ENCODE results near the gene GALNT15. TPM values are rescaled to one million over a fixed set of nuclear protein-coding genes. Genes with fewer than 3 reads are reported as not detected.

Gene GALNT15
- total RNA-seq, 3 donors from 2014 or later, result 5.5 to 47.0 (median 12.5) TPM

DNA sequence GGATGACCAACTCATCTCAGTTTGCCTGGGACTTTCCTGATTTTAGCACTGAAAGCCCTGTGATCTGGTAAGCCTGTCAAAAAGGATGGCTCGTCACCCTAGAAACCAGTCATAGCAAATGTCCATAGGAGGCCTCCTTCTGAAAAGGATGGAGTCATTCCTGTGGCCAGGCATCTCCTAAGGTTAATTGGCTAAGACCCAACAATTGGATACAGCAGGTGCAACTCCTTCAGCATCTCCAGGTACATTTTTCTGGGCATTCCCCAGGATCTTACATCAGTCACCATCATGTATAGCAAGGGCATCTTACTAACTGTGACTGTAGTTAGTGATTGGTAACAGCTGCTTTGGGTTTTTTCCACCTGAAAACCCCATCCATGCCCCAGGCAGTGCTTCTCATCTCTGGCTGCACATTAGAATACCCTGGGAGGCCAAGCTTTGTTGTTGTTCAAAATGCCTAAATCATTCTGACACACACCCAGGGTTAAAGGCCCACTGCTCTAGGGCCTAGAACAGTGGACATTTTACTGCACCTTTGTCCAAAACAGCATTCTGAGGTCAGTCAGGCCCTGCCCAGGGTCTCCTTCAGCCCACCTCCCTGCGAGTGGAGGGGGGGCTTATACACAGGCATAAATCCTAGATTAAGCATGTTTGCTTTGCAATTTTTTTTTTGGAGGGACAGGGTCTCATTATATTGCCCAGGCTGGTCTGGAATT, 28.3 kb upstream of the GALNT15 start:
- DNase-seq (no peak), ATAC-seq (no peak)
- Histone ChIP-seq H3K4me1 (ENCODE audit: low read depth) (no peaks in the 10 kb centered on the region), H3K4me3 (no peak overlapping the region), H3K36me3 (ENCODE audit: low read depth) (no peaks in the 10 kb centered on the region), H3K9me3 (no peaks in the 10 kb centered on the region)
- intact Hi-C loops (cut with DNase I, micrococcal nuclease), result no loop called here
- no peak for TF ChIP-seq CTCF (IDR thresholded peaks at IDR 0.05)

DNA sequence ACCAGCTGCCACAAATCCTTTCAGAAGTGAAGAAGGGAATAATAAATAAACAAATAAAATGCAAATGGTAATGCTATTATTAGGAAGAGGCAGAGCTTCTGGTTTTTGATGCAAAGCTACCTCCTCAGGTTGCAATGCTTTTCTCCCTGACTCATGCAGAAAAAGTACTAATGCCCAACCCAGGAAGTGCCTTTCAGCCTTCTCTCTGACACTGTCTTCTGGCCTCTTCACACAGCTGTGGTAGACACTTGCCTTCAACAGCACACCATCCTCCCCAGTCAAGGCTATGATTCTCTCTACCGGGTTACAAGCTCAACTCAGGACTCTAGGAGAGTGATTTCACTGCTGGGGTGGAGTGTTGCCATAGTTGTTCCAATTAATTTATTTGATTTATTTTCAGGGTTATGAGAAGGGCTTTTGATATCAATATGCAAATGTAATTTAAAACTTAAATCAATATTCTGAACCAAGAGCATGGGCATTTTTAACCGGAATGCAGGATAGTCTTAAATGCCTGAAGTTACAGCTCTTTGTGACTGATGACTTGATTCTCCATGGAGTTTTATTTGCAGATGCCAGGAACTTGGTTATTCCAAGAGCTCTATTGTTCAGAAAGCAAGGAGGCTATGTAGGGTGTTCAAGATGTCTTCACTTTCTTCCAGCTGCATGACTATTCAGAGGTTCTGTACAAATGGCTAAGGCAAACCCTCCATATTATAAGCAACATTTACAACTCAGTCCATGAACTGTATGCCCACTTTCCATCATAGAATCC, 27.1 kb upstream of the GALNT15 start:
- DNase-seq, result no peak
- no peak for ATAC-seq

GRCh38 chr3:16148213-16148612, 26.3 kb upstream of the GALNT15 start:
- Histone ChIP-seq H3K9me3 (no peaks in the 10 kb centered on the region), H3K4me3 (no peak overlapping the region), H3K36me3 (ENCODE audit: low read depth) (no peaks in the 10 kb centered on the region), H3K4me1 (ENCODE audit: low read depth) (no peaks in the 10 kb centered on the region)
- ATAC-seq, result no peak
- no peak for DNase-seq
- no peak for TF ChIP-seq CTCF (IDR thresholded peaks at IDR 0.05)
- intact Hi-C loops (cut with DNase I, micrococcal nuclease), result no loop called here

More for the DNA sequence above, 27.1 kb upstream of the GALNT15 start:
- no peak for TF ChIP-seq CTCF (IDR thresholded peaks at IDR 0.05)
- Histone ChIP-seq H3K9me3 (no peaks in the 10 kb centered on the region), H3K4me1 (ENCODE audit: low read depth) (no peaks in the 10 kb centered on the region), H3K36me3 (ENCODE audit: low read depth) (no peaks in the 10 kb centered on the region), H3K4me3 (no peak overlapping the region)
- intact Hi-C loops (cut with DNase I, micrococcal nuclease), result no loop called here

DNA sequence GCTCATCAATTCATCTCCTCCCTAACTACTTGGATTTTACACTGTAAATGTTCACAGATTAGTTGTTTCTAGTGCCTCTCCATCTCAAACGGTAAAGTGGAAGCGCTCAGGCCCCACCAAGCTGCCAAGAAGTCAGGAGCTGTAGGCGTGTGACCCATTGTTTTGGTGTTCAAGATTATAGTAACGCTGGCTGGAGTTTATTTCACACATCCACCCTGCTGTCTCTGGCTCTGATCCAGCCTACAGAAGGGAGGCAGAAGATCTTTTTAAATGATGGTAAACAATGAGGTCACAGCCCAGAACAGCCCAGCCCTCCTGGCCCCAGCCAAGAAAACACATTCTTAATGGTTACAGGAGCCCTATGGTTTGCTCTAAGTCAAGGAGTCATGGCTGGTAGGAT, 25.7 kb upstream of the GALNT15 start:
- Histone ChIP-seq H3K4me1 (ENCODE audit: low read depth) (no peaks in the 10 kb centered on the region), H3K9me3 (no peaks in the 10 kb centered on the region), H3K4me3 (no peak overlapping the region), H3K36me3 (ENCODE audit: low read depth) (no peaks in the 10 kb centered on the region)
- intact Hi-C loops (cut with DNase I, micrococcal nuclease), result no loop called here
- TF ChIP-seq CTCF (IDR thresholded peaks at IDR 0.05), result no peak
- ATAC-seq, result peak; percentile 67
- DNase-seq, result peak; percentile 49 to 55 (median 51)

DNA sequence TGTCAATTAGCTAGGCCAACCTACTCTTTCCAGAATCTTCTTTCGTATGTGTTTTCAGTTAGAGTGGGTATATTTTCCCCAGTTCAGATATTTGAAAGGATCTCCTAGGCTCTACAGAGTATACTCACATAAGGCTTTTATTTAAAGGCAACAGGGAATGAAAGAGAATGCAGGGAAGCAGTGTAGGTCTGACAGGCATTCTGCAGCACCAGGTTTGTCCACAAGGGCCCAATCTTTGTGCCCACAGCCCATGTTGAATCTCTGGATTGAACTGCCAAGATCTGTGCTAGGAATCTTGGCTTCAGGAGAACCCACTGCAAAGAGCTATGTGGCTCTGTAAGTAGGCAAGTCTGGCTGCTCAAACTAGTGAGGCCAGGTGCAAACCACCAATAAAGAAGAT, 24.2 kb upstream of the GALNT15 start:
- Histone ChIP-seq H3K36me3 (ENCODE audit: low read depth) (no peaks in the 10 kb centered on the region), H3K9me3 (no peaks in the 10 kb centered on the region), H3K4me3 (no peak overlapping the region), H3K4me1 (ENCODE audit: low read depth) (no peaks in the 10 kb centered on the region)
- intact Hi-C loops (cut with DNase I, micrococcal nuclease), result no loop called here
- TF ChIP-seq CTCF (IDR thresholded peaks at IDR 0.05), result no peak
- DNase-seq (no peak), ATAC-seq (no peak)

All from mucosa of descending colon (tissue), 3 donors.